ENCODE measurements around the gene XRCC5.
A peak's percentile ranks its signal among the peaks of the same experiment; 100 is the strongest.
"Not testable (repeated sequence)": the region's sequence is repeated elsewhere in the genome, so short reads cannot be mapped to it uniquely, and the experiment has no call there.

Gene XRCC5

GRCh38 chr2:216201692-216202306 is 92.7 kb downstream of the XRCC5 start:
- DNase-seq (ENCODE audit: low spot score): no peak

DNA sequence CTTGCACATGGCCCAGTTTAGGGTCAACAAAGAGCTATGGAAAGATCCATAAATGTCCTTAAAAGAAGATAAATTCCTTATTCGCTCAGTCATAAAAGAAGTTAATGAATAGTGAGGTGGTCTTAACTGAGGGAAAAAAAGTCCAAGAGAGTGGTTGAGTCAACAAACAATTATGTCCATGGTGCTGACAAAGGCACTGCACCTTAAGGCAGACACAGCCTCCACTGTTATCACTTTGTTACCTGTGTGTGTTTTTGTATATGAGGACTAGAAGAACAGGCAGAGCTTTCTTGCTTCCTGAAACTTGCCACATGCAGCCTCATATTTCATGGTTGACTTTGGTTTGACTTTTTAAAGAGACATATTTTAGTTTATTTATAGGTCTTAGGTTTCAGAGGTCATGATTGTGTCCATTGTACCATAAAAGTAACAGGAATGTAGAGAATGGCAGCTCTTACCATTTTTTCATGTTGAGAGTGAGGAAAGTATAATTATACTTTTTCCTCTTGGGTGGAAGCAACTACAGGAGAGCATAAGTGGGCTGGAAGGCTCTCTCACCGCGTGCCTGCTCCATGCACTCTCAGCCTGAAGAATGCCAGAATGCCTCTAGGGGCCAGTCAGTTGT is 93.6 kb downstream of the XRCC5 start:
- DNase-seq (ENCODE audit: low spot score): peak; percentile 23

GRCh38 chr2:216205486-216205885 is 96.3 kb downstream of the XRCC5 start:
- DNase-seq (ENCODE audit: low spot score): no peak

GRCh38 chr2:216206041-216206703 is 97.0 kb downstream of the XRCC5 start:
- DNase-seq (ENCODE audit: low spot score): no peak

DNA sequence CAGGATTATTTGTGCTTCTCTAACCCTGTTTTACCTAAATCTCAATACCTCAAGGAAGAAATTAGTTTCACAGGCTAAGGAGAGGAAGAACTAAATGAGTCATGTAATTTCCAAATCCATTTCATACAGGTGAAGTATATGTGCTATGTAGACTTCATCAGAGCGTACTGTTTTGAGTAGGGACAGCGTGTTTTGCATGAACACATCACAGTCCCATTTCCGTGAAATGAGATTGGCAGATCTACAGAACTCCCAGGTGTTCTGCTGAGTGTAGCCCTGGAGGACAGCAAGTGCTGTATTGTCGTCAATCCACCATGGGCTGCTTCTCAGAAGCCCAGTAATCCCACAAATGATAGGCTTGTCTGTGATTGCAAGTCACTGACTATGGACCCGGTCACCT is 97.7 kb downstream of the XRCC5 start:
- DNase-seq (ENCODE audit: low spot score): no peak

DNA sequence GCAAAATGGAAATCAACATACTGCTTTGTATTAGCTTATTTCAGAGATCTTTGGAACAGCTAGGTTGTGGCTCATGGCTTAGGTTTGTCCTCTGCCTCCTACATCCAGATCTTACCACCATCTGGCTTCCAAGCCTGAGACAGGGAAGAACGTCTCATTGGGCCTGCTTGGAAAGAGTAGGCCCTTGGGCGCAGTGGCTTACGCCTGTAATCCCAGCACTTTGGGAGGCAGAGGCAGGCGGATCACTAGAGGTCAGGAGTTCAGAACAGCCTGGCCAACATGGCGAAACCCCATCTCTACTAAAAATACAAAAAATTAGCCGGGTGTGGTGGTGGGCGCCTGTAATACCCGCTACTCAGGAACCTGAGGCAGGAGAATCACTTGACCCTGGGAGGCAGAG is 99.5 kb downstream of the XRCC5 start:
- DNase-seq (ENCODE audit: low spot score): not testable (repeated sequence)

DNA sequence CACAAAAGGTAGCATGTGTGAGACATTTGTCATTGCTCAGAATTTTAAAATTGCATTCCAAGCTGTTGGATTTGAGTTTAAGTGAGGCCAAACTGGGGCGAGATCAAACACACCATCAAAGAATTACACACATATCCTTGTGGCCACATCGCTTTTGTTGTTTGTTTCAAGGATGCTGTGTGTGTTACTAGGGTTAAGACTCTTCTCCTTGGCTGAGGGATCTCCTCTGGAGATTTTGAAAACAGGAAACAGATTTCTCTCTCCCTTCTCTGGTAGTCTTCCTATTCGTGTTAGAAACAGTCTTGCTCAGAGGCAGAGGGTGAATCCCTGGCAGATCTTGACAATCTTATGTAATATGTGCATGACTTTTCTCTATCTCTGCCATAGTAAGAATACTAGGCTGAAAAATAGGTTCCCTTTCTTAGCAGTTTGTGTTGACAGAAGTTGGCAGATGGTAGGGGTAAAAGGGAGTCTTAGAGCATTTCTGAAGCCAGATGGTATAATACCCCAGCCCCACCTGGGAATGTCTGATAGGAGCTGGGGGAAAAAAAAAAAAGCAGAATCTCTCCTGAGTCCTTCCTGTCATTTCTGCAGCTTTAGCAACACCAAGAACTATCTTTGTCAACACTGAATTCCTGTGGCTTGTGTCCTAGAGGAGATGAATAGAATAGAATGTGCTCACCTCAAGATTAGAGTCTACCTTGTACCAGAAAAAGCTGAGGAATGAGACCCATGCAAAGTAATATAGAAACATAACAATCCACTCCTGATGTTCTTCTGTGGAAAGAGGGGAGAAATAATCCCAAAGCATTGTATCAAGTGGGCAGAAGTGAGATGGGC is 101.8 kb downstream of the XRCC5 start:
- DNase-seq (ENCODE audit: low spot score): no peak

- no peak for DNase-seq (ENCODE audit: low spot score)
Measured at GRCh38 chr2:216211614-216212145, 102.5 kb downstream of the XRCC5 start.

GRCh38 chr2:216214768-216215167 is 105.6 kb downstream of the XRCC5 start:
- no peak for DNase-seq (ENCODE audit: low spot score)

GRCh38 chr2:216215658-216216390 is 106.7 kb downstream of the XRCC5 start:
- DNase-seq (ENCODE audit: low spot score): peak; percentile 14

GRCh38 chr2:216216951-216217903 is 108.1 kb downstream of the XRCC5 start:
- DNase-seq (ENCODE audit: low spot score): no peak

DNA sequence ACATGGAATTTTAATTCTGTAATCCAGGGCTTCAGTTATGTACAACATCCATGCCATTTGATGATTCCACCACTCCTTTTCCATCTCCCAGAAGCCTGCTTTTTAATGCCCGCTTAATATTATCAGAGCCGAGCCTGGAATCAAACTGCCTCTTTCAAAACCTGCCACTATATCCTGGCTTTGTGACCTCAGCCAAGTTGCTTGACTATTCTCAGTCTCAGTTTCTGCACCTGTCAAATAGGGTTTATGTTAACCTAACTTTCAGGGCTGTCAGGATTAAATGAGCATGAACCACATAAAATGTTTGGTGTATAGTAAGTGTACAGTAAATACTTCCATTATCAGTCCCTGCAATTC is 108.7 kb downstream of the XRCC5 start:
- no peak for DNase-seq (ENCODE audit: low spot score)

DNA sequence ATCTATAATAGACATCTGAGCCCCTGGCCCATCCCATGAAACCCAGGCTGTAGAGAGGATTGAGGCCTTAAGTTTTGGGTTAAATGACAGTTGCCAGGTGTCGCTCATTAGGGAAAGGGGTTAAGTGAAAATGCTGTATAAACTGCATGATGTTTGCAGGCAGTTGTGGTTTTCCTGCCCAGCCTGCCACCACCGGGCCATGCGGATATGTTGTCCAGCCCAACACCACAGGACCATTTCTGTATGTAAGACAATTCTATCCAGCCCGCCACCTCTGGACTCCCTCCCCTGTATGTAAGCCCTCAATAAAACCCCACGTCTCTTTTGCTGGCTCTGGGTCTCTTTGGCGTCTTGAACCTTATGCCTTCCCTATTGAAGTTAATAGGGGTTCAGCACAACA is 110.7 kb downstream of the XRCC5 start:
- DNase-seq (ENCODE audit: low spot score): no peak

- DNase-seq (ENCODE audit: low spot score): no peak
Measured at GRCh38 chr2:216220976-216221375, 111.8 kb downstream of the XRCC5 start.

GRCh38 chr2:216221811-216222210 is 112.7 kb downstream of the XRCC5 start:
- no peak for DNase-seq (ENCODE audit: low spot score)

DNA sequence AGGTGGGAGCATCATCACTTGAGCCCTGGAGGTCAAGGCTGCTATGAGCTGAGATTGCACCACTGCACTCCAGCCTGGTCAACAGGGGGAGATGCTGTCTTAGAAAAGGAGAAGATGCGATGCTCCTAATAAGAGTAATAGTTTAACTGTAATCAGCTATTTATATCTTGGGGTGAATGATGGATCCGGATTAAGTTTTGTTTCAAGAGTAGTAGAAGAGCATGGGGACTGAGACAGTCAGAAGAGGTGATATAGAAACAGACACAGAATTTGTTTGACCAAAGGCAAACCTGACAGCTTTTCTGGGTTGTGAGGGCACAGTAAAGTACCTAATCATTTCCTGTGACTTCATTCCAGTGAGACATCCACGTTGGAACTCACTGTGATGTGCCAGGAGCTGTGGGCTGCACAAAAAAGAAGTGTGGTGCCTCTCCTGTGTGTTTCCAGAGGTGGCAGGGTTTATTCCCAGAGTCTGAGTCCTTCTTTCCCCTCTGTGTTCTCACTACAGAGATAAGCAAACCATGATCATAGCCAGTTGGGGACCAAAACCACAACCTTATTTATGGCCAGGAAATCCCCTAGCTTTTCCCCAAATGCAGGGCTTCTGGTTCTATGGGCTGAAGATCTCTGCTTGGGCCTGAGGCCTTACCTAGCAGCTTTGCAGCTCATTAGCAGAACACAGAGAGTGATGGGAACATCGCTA is 113.7 kb downstream of the XRCC5 start:
- no peak for DNase-seq (ENCODE audit: low spot score)

DNA sequence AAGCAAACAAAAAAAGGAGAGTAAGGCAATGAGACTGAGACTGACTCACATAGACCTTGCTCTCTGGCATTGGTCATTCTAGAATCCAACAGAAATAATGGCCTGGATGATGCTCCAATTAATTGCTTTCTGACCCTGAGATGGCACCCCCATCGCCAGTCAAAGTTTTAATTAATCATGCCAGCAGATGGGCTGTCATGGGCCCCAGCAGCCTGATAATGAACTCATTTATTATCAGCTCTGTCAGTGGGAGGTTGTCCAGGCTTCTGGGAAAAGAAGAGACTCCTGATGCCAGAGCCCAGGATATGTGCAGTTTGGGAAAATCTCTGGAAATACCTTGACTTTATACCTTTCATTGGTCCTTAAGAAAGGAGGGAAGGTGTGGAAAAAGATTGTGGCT is 115.2 kb downstream of the XRCC5 start:
- DNase-seq (ENCODE audit: low spot score): no peak

DNA sequence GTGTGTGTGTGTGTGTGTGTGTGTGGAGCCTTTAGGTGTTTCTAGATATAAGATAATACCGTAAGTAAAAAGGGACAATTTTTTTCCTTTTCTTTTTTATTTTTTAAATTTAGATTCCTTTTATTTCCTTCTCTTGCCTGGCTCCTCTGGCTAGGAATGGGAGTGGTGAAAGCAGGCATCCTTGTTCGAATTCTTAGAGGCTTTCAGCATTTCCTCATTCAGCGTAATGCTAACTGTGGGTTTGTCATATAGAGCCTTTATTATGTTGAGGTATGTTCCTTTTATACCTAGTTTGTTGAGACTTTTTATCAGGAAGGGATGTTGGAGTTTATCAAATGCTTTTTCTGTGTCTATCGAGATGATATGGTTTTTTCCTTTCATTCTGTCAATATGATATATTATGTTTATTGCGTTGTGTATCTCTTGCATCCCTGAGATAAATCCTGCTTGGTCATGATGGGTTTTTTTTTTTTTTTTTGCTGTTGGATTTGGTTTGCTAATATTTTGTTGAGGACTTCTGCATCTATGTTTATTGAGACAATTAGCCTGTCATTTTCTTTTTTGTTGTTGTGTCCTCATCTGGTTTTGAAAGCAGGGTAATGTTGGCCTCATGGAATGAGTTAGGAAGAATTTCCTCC is 120.2 kb downstream of the XRCC5 start:
- DNase-seq (ENCODE audit: low spot score): no peak

DNA sequence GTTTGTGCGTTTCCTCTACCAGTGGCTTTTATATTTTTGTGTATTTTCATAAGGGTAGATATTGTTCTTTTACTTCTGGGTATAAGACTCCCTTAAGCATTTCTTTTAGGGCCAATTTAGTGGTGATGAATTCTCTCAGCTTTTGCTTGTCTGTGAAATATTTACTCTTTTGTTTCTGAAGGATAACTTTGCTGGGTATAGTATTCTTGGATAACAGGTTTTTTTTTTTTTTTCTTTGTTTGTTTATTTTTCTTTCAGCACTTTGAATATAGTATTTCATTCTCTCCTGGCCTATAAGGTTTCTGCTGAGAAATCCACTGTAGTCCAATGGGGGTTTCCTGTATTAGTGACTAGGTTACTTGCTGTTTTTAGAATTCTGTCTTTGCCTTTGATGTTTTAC is 122.7 kb downstream of the XRCC5 start:
- DNase-seq (ENCODE audit: low spot score): no peak

GRCh38 chr2:216232721-216233120 is 123.6 kb downstream of the XRCC5 start:
- no peak for DNase-seq (ENCODE audit: low spot score)

All from HuH-7 (cell line).